ENCODE data around the gene EEFSEC.
A peak's percentile ranks its signal among the peaks of the same experiment; 100 is the strongest.

The EEFSEC gene

GRCh38 chr3:128153156-128154041 is at the start of gene EEFSEC:
Gene EEFSEC (plus strand): TSS chr3:128153481. CDS start chr3:128153508, 27 bp downstream.
- DNase-seq: peak; percentile 62

- no peak for DNase-seq
Observed at GRCh38 chr3:128107834-128108233, 45.4 kb upstream of the EEFSEC start.

- DNase-seq: no peak
Observed at GRCh38 chr3:128111147-128111546, 42.1 kb upstream of the EEFSEC start.

GRCh38 chr3:128112357-128112968 is 40.8 kb upstream of the EEFSEC start:
- DNase-seq: no peak

GRCh38 chr3:128113817-128114794 is 39.2 kb upstream of the EEFSEC start:
- DNase-seq: no peak

- no peak for DNase-seq
Observed at GRCh38 chr3:128122013-128122412, 31.3 kb upstream of the EEFSEC start.

- no peak for DNase-seq
Observed at GRCh38 chr3:128123156-128123537, 30.1 kb upstream of the EEFSEC start.

GRCh38 chr3:128123538-128124368 is 29.5 kb upstream of the EEFSEC start, which contains the start of gene RUVBL1:
Gene RUVBL1 (minus strand): TSS chr3:128123812. CDS start chr3:128123724, 88 bp downstream.
- peak; percentile 98 for DNase-seq

GRCh38 chr3:128127236-128127635 is 26.0 kb upstream of the EEFSEC start:
- DNase-seq: no peak

GRCh38 chr3:128128251-128128650 is 25.0 kb upstream of the EEFSEC start:
- DNase-seq: no peak

- no peak for DNase-seq
Observed at GRCh38 chr3:128131897-128132646, 21.2 kb upstream of the EEFSEC start.

GRCh38 chr3:128133273-128133883 is 19.9 kb upstream of the EEFSEC start:
- DNase-seq: no peak

GRCh38 chr3:128143496-128143895 is 9.8 kb upstream of the EEFSEC start:
- no peak for DNase-seq

- DNase-seq: no peak
Observed at GRCh38 chr3:128144512-128145187, 8.6 kb upstream of the EEFSEC start.

GRCh38 chr3:128145279-128145678 is 8.0 kb upstream of the EEFSEC start:
- no peak for DNase-seq

- DNase-seq: no peak
Observed at GRCh38 chr3:128146201-128146600, 7.1 kb upstream of the EEFSEC start.

GRCh38 chr3:128149650-128150049 is 3.6 kb upstream of the EEFSEC start:
- no peak for DNase-seq

- DNase-seq: no peak
Observed at GRCh38 chr3:128151758-128152274, 1.5 kb upstream of the EEFSEC start.

- DNase-seq: peak; percentile 62
Observed at GRCh38 chr3:128152419-128153155, 694 bp upstream of the EEFSEC start.

Data from NCI-H774 (cell line).